SK-N-SH treated with all-trans-retinoic acid at 6 μM for 48 hours (cell line): ENCODE results near the gene ASF1A.

Experiments
- ATAC-seq: fragments of 200-7000 bp; cut with Tn5 transposase; 3 replicates; pipeline ENCODE4 v1.9.1; 2020; ENCODE audit warnings: mild to moderate bottlenecking, moderate library complexity
- ARNTL ChIP-seq: fragments of 450-650 bp; formaldehyde crosslinking; IDR thresholded peaks from 2 replicates; pipeline ENCODE4 v1.5.0; 2020; ENCODE audit warnings: low read depth, mild to moderate bottlenecking, moderate library complexity, borderline replicate concordance
- BACH2 ChIP-seq: fragments of 250-450 bp; sonication (Bioruptor Pico); IDR thresholded peaks from 2 replicates; pipeline ENCODE4 v1.9.0; 2021; ENCODE audit warnings: mild to moderate bottlenecking, borderline replicate concordance
- CSDC2 ChIP-seq: fragments of 250-450 bp; sonication (Bioruptor Pico); IDR thresholded peaks from 2 replicates; pipeline ENCODE4 v1.5.0; 2020; ENCODE audit warnings: mild to moderate bottlenecking, moderate library complexity
- ESRRG ChIP-seq: fragments of 250-450 bp; sonication (Bioruptor Pico); IDR thresholded peaks from 2 replicates; pipeline ENCODE4 v1.6.1; 2021; ENCODE audit warnings: mild to moderate bottlenecking
- GLIS3 ChIP-seq: fragments of 250-450 bp; sonication (Bioruptor Pico); IDR thresholded peaks from 2 replicates; pipeline ENCODE4 v1.5.0; 2020; ENCODE audit warnings: mild to moderate bottlenecking, moderate library complexity
- ISL1 ChIP-seq: fragments of 250-450 bp; sonication (Bioruptor Pico); IDR thresholded peaks from 2 replicates; pipeline ENCODE4 v2.1.2; 2022; ENCODE audit warnings: mild to moderate bottlenecking, moderate library complexity
- OSR1 ChIP-seq: fragments of 250-450 bp; sonication (Bioruptor Pico); IDR thresholded peaks from 2 replicates; pipeline ENCODE4 v1.8.0; 2022; ENCODE audit warnings: moderate library complexity, mild to moderate bottlenecking, inconsistent platforms
- PPARA ChIP-seq: fragments of 250-450 bp; sonication (Bioruptor Pico); IDR thresholded peaks from 2 replicates; pipeline ENCODE4 v1.5.0; 2020; ENCODE audit warnings: mild to moderate bottlenecking, borderline replicate concordance
- RARB ChIP-seq: fragments of 250-450 bp; sonication (Bioruptor Pico); IDR thresholded peaks from 2 replicates; pipeline ENCODE4 v1.8.0; 2021; ENCODE audit warnings: mild to moderate bottlenecking, moderate library complexity
- SNAI2 ChIP-seq: fragments of 250-450 bp; sonication (Bioruptor Pico); IDR thresholded peaks from 2 replicates; pipeline ENCODE4 v1.5.0; 2020; ENCODE audit warnings: mild to moderate bottlenecking, moderate library complexity
- TCF4 ChIP-seq: fragments of 250-450 bp; sonication (Bioruptor Pico); IDR thresholded peaks from 2 replicates; pipeline ENCODE4 v1.8.0; 2021; ENCODE audit warnings: mild to moderate bottlenecking, moderate library complexity, borderline replicate concordance
- TOX ChIP-seq: fragments of 250-450 bp; sonication (Bioruptor Pico); IDR thresholded peaks from 2 replicates; pipeline ENCODE4 v1.8.0; 2021; ENCODE audit warnings: mild to moderate bottlenecking, moderate library complexity, borderline replicate concordance
- ZC3H10 ChIP-seq: fragments of 250-450 bp; sonication (Bioruptor Pico); IDR thresholded peaks from 2 replicates; pipeline ENCODE4 v1.5.1; 2021; ENCODE audit warnings: mild to moderate bottlenecking, moderate library complexity
- ZFP3 ChIP-seq: fragments of 250-450 bp; sonication (Bioruptor Pico); IDR thresholded peaks from 2 replicates; pipeline ENCODE4 v1.5.0; 2020; ENCODE audit warnings: mild to moderate bottlenecking, moderate library complexity
- ZNF565 ChIP-seq: fragments of 450-650 bp; formaldehyde crosslinking; conservative IDR thresholded peaks from 2 replicates; pipeline ENCODE4 v1.5.0; 2020; ENCODE audit warnings: low read depth, mild to moderate bottlenecking, moderate library complexity
- ZNF8 ChIP-seq: fragments of 450-650 bp; formaldehyde crosslinking; IDR thresholded peaks from 2 replicates; pipeline ENCODE4 v1.5.0; 2020; ENCODE audit warnings: mild to moderate bottlenecking, moderate library complexity
- TF ChIP-seq, protein P1 (sequence below): fragments of 250-450 bp; sonication (Bioruptor Pico); IDR thresholded peaks from 2 replicates; pipeline ENCODE4 v1.5.1; 2020; ENCODE audit warnings: low read depth, mild to moderate bottlenecking, moderate library complexity
- TF ChIP-seq, protein P2 (sequence below): fragments of 250-450 bp; sonication (Bioruptor Pico); IDR thresholded peaks from 2 replicates; pipeline ENCODE4 v1.8.0; 2021; ENCODE audit warnings: low read depth, mild to moderate bottlenecking, moderate library complexity, borderline replicate concordance
- TF ChIP-seq, protein P3 (sequence below): fragments of 250-450 bp; sonication (Bioruptor Pico); IDR thresholded peaks from 2 replicates; pipeline ENCODE4 v1.5.0; 2020; ENCODE audit warnings: mild to moderate bottlenecking, moderate library complexity
- TF ChIP-seq, protein P4 (sequence below): fragments of 250-450 bp; sonication (Bioruptor Pico); IDR thresholded peaks from 2 replicates; pipeline ENCODE4 v1.8.0; 2020; ENCODE audit warnings: mild to moderate bottlenecking, moderate library complexity, borderline replicate concordance
- TF ChIP-seq, protein P5 (sequence below): fragments of 250-450 bp; sonication (Bioruptor Pico); IDR thresholded peaks from 2 replicates; pipeline ENCODE4 v1.5.1; 2021; ENCODE audit warnings: mild to moderate bottlenecking, moderate library complexity

ASF1A gene

DNA sequence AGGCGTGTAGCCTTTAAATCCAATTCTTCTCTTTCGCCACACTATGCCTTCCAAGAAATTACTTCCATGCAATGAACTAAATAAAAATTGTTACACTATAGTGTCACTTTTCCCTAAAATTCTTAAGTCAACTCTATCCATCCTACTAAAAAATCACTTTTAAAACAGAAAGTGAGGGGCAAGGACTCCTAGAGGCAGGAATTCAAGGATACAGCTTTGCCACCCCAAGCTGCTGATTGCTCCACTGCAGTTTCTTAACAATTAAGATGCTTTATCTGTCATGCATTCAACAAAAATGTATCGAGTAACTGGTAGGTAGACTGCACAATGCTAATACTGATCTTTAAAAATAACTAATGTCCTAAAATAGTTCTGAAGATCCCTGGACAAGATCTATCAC is 36.7 kb downstream of the ASF1A start:
- ATAC-seq, result no peak
- TF ChIP-seq, protein P1, sequence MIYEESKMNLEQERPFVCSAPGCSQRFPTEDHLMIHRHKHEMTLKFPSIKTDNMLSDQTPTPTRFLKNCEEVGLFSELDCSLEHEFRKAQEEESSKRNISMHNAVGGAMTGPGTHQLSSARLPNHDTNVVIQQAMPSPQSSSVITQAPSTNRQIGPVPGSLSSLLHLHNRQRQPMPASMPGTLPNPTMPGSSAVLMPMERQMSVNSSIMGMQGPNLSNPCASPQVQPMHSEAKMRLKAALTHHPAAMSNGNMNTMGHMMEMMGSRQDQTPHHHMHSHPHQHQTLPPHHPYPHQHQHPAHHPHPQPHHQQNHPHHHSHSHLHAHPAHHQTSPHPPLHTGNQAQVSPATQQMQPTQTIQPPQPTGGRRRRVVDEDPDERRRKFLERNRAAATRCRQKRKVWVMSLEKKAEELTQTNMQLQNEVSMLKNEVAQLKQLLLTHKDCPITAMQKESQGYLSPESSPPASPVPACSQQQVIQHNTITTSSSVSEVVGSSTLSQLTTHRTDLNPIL (CRISPR knock-in tag), result no peak
- TF ChIP-seq ZC3H10 (no peak), ZFP3 (no peak), RARB (CRISPR knock-in tag) (no peak), OSR1 (no peak), ZNF565 (no peak), CSDC2 (no peak), GLIS3 (CRISPR knock-in tag) (no peak), TCF4 (CRISPR knock-in tag) (no peak), ISL1 (no peak), ARNTL (CRISPR knock-in tag) (no peak), ESRRG (no peak), TOX (CRISPR knock-in tag) (no peak), BACH2 (CRISPR knock-in tag) (no peak), ZNF8 (no peak)
- TF ChIP-seq, protein P2, sequence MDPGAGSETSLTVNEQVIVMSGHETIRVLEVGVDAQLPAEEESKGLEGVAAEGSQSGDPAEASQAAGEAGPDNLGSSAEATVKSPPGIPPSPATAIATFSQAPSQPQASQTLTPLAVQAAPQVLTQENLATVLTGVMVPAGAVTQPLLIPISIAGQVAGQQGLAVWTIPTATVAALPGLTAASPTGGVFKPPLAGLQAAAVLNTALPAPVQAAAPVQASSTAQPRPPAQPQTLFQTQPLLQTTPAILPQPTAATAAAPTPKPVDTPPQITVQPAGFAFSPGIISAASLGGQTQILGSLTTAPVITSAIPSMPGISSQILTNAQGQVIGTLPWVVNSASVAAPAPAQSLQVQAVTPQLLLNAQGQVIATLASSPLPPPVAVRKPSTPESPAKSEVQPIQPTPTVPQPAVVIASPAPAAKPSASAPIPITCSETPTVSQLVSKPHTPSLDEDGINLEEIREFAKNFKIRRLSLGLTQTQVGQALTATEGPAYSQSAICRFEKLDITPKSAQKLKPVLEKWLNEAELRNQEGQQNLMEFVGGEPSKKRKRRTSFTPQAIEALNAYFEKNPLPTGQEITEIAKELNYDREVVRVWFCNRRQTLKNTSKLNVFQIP (CRISPR knock-in tag), result no peak
- TF ChIP-seq, protein P3, sequence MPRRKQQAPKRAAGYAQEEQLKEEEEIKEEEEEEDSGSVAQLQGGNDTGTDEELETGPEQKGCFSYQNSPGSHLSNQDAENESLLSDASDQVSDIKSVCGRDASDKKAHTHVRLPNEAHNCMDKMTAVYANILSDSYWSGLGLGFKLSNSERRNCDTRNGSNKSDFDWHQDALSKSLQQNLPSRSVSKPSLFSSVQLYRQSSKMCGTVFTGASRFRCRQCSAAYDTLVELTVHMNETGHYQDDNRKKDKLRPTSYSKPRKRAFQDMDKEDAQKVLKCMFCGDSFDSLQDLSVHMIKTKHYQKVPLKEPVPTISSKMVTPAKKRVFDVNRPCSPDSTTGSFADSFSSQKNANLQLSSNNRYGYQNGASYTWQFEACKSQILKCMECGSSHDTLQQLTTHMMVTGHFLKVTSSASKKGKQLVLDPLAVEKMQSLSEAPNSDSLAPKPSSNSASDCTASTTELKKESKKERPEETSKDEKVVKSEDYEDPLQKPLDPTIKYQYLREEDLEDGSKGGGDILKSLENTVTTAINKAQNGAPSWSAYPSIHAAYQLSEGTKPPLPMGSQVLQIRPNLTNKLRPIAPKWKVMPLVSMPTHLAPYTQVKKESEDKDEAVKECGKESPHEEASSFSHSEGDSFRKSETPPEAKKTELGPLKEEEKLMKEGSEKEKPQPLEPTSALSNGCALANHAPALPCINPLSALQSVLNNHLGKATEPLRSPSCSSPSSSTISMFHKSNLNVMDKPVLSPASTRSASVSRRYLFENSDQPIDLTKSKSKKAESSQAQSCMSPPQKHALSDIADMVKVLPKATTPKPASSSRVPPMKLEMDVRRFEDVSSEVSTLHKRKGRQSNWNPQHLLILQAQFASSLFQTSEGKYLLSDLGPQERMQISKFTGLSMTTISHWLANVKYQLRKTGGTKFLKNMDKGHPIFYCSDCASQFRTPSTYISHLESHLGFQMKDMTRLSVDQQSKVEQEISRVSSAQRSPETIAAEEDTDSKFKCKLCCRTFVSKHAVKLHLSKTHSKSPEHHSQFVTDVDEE (CRISPR knock-in tag), result no peak
- TF ChIP-seq, protein P4, sequence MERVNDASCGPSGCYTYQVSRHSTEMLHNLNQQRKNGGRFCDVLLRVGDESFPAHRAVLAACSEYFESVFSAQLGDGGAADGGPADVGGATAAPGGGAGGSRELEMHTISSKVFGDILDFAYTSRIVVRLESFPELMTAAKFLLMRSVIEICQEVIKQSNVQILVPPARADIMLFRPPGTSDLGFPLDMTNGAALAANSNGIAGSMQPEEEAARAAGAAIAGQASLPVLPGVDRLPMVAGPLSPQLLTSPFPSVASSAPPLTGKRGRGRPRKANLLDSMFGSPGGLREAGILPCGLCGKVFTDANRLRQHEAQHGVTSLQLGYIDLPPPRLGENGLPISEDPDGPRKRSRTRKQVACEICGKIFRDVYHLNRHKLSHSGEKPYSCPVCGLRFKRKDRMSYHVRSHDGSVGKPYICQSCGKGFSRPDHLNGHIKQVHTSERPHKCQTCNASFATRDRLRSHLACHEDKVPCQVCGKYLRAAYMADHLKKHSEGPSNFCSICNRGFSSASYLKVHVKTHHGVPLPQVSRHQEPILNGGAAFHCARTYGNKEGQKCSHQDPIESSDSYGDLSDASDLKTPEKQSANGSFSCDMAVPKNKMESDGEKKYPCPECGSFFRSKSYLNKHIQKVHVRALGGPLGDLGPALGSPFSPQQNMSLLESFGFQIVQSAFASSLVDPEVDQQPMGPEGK, result no peak

DNA sequence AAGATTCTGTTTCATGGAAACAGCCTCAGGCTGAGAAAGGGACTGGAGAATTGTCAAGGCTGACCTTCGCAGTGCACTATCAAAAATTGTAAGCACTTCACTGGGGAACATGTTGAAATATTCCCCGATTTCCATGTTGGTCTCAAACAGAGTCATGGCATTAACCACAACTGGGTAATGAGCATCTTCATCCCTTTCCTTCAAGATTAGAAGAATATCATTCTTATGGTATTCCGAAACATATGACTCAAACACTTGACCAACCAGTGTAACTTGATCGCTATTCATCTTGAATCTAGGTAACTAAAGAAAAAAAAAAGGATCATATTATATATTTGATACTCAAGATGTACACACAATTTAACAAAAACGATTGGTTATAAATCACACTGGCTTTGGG is 37.5 kb downstream of the ASF1A start:
- no peak for ATAC-seq
- TF ChIP-seq, protein P4, result no peak
- TF ChIP-seq TCF4 (CRISPR knock-in tag) (no peak), ZNF565 (no peak), PPARA (CRISPR knock-in tag) (no peak), SNAI2 (CRISPR knock-in tag) (no peak), ZC3H10 (no peak), OSR1 (no peak), TOX (CRISPR knock-in tag) (no peak)
- TF ChIP-seq, protein P5, sequence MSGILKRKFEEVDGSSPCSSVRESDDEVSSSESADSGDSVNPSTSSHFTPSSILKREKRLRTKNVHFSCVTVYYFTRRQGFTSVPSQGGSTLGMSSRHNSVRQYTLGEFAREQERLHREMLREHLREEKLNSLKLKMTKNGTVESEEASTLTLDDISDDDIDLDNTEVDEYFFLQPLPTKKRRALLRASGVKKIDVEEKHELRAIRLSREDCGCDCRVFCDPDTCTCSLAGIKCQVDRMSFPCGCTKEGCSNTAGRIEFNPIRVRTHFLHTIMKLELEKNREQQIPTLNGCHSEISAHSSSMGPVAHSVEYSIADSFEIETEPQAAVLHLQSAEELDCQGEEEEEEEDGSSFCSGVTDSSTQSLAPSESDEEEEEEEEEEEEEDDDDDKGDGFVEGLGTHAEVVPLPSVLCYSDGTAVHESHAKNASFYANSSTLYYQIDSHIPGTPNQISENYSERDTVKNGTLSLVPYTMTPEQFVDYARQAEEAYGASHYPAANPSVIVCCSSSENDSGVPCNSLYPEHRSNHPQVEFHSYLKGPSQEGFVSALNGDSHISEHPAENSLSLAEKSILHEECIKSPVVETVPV (CRISPR knock-in tag), result no peak
- TF ChIP-seq, all 23 proteins: peak for 0

DNA sequence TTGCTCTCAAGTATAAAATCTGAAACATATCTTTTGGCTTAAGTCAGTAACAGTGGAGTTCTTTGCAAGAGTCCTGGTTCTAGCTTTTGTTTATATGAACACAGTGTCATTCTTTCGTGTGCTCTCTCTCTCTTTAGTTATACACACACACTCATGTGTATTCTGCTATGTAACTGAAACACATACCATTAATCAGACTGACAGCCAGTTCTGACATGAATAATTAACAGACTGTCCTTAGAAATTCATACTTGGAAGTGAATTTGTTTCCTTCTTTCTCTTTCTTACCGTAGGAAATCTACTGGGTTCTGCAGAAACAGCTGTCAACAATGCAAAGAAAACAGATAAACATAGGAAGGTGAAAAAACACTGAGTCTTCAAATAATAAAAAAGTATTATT is 38.5 kb downstream of the ASF1A start:
- ATAC-seq, result no peak
- TF ChIP-seq, protein P4, result no peak
- TF ChIP-seq, protein P1 (CRISPR knock-in tag), result no peak
- TF ChIP-seq RARB (CRISPR knock-in tag) (no peak), BACH2 (CRISPR knock-in tag) (no peak), ARNTL (CRISPR knock-in tag) (no peak), TCF4 (CRISPR knock-in tag) (no peak), OSR1 (no peak), GLIS3 (CRISPR knock-in tag) (no peak), ZNF565 (no peak)
- TF ChIP-seq, protein P2 (CRISPR knock-in tag), result no peak
